OCI-LY7 (cell line): Measurements from ENCODE around the gene ZNF561. TPM values are rescaled to one million over a fixed set of nuclear protein-coding genes. Genes with fewer than 3 reads are reported as not detected.

Experiments
- BruUV-seq: library from RNA; stranded (reverse); fragments of 400-500 nt; replicated peaks from 2 replicates; lab custom pipeline; 2021; lab: Mats Ljungman, UMichigan
- CTCF ChIA-PET: fragments of 300-600 bp; sonication (Branson Sonifier 250); formaldehyde crosslinking; loops from one replicate; lab custom pipeline; 2022; ENCODE audit warnings: antibody characterized with exemption; ENCODE audit not compliant: unreplicated experiment; lab: Charles Lee
- POLR2A ChIA-PET: fragments of 300-600 bp; sonication (Branson Sonifier 250); formaldehyde crosslinking; loops from one replicate; lab custom pipeline; 2022; ENCODE audit warnings: antibody characterized with exemption; lab: Charles Lee
- DNase-seq: peaks from one replicate; pipeline ENCODE4 v3.0.0-alpha.2; 2015; ENCODE audit warnings: low spot score
- H2AFZ ChIP-seq: fragments of 200-600 bp; sonication (generic), shearing (Covaris generic); 2 replicates; pipeline ENCODE4 v1.6.1; 2014; ENCODE audit warnings: mild to moderate bottlenecking, antibody characterized with exemption, low read length, moderate library complexity
- H3K27ac ChIP-seq: fragments of 200-600 bp; sonication (generic); 2 replicates; pipeline ENCODE4 v1.5.1; 2014; ENCODE audit warnings: mixed run types, low read depth, mild to moderate bottlenecking, moderate library complexity, low read length, inconsistent platforms; ENCODE audit not compliant: poor library complexity, severe bottlenecking
- H3K36me3 ChIP-seq: fragments of 200-600 bp; sonication (generic); 2 replicates; pipeline ENCODE4 v1.6.1; 2014; ENCODE audit warnings: mild to moderate bottlenecking, antibody characterized with exemption, low read length, moderate library complexity, mixed read lengths; ENCODE audit not compliant: insufficient read depth
- H3K4me1 ChIP-seq: fragments of 200-600 bp; sonication (generic); 2 replicates; pipeline ENCODE4 v1.5.1; 2014; ENCODE audit warnings: mild to moderate bottlenecking, low read length; ENCODE audit not compliant: insufficient read depth, poor library complexity, severe bottlenecking
- H3K4me2 ChIP-seq: fragments of 200-600 bp; sonication (generic); 2 replicates; pipeline ENCODE4 v1.6.1; 2014; ENCODE audit warnings: mild to moderate bottlenecking, low read length
- H3K4me3 ChIP-seq: fragments of 200-600 bp; sonication (generic); 2 replicates; pipeline ENCODE4 v1.5.1; 2014; ENCODE audit warnings: mild to moderate bottlenecking, low read depth, low read length; ENCODE audit not compliant: poor library complexity, severe bottlenecking
- H3K79me2 ChIP-seq: fragments of 200-600 bp; sonication (generic); 2 replicates; pipeline ENCODE4 v1.6.1; 2016; ENCODE audit warnings: low read depth, mild to moderate bottlenecking, low read length, moderate library complexity, mixed read lengths; ENCODE audit not compliant: insufficient read depth
- H3K9me2 ChIP-seq: fragments of 200-600 bp; sonication (generic); 2 replicates; pipeline ENCODE4 v1.6.1; 2016; ENCODE audit warnings: mild to moderate bottlenecking, low read length, mixed read lengths; ENCODE audit not compliant: insufficient read depth
- H3K9me3 ChIP-seq: fragments of 200-600 bp; sonication (generic); 2 replicates; pipeline ENCODE4 v1.6.1; 2014; ENCODE audit warnings: mild to moderate bottlenecking, mixed run types, low read length, mixed read lengths
- H4K20me1 ChIP-seq: fragments of 200-600 bp; sonication (generic); 2 replicates; pipeline ENCODE4 v1.6.1; 2014; ENCODE audit warnings: mild to moderate bottlenecking, antibody characterized with exemption, low read length, moderate library complexity, mixed read lengths; ENCODE audit not compliant: insufficient read depth
- EZH2phosphoT487 ChIP-seq: fragments of 200-600 bp; sonication (generic); IDR thresholded peaks from 2 replicates; pipeline ENCODE4 v1.6.1; 2018; ENCODE audit warnings: low read depth, borderline replicate concordance, mild to moderate bottlenecking, mixed run types, antibody characterized with exemption, low read length, moderate library complexity, mixed read lengths
- intact Hi-C: fragments of 100-400 bp; cut with micrococcal nuclease; formaldehyde crosslinking; loops from one replicate; pipeline ENCODE4 v1.10.0; 2022; ENCODE audit not compliant: unreplicated experiment
- total RNA-seq, 2 experiments: library from RNA; depleted of rRNA in 1 of 2; stranded (reverse); fragments of >200 nt in 1 of 2; shearing (Covaris generic) in 1 of 2; gene quantifications; 2 replicates each; pipeline ENCODE4 v1.2.3, GENCODE V29; 2014 to 2022
- TF ChIP-seq, protein P1 (sequence below): fragments of 200-600 bp; sonication (generic); conservative IDR thresholded peaks from 2 replicates; pipeline ENCODE4 v1.5.1; 2014; ENCODE audit warnings: mild to moderate bottlenecking, antibody characterized with exemption, low read length, moderate library complexity, mixed read lengths

Gene ZNF561
- total RNA-seq, 2 experiments from 2014 or later: 17.3 to 22.2 TPM

DNA sequence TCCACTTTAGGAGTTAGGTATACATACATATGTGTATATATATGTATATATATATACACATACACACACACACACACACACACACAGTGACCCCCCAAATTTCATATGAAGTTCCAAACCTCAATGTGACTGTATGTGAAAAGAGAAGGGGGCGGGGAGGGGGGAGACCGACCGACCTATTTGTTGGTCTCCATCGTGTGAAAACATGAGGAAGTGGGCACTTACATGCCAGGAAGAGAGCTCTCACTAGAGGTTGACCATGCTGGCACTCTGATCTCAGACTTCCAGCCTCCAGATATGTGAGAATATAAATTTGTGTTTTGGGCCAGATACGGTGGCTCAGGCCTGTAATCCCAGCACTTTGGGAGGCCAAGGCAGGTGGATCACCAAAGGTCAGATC, 29.3 kb upstream of the ZNF561 start:
- Histone ChIP-seq H3K4me1 (no peaks in the 10 kb centered on the region), H3K79me2 (no peaks in the 10 kb centered on the region), H2AFZ (no peak overlapping the region), H4K20me1 (no peaks in the 10 kb centered on the region), H3K27ac (no peak overlapping the region), H3K36me3 (peaks cover 73% of the 10 kb centered on the region), H3K9me3 (peaks cover 7% of the 10 kb centered on the region; the same call in 1 of the 2 replicates), H3K4me3 (no peak overlapping the region), H3K9me2 (no peaks in the 10 kb centered on the region), H3K4me2 (no peak overlapping the region)
- CTCF ChIA-PET: no interaction called here
- intact Hi-C loops: no loop called here
- POLR2A ChIA-PET: interaction anchor here (0.6 kb wide), 1 partner anchor 10 kb away, joined by 3 read pairs; no protein-coding TSS in a partner anchor
- no peak for DNase-seq
- BruUV-seq: no TSS peak
- no peak for TF ChIP-seq EZH2phosphoT487
- TF ChIP-seq, protein P1, sequence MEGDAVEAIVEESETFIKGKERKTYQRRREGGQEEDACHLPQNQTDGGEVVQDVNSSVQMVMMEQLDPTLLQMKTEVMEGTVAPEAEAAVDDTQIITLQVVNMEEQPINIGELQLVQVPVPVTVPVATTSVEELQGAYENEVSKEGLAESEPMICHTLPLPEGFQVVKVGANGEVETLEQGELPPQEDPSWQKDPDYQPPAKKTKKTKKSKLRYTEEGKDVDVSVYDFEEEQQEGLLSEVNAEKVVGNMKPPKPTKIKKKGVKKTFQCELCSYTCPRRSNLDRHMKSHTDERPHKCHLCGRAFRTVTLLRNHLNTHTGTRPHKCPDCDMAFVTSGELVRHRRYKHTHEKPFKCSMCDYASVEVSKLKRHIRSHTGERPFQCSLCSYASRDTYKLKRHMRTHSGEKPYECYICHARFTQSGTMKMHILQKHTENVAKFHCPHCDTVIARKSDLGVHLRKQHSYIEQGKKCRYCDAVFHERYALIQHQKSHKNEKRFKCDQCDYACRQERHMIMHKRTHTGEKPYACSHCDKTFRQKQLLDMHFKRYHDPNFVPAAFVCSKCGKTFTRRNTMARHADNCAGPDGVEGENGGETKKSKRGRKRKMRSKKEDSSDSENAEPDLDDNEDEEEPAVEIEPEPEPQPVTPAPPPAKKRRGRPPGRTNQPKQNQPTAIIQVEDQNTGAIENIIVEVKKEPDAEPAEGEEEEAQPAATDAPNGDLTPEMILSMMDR: no peak

DNA sequence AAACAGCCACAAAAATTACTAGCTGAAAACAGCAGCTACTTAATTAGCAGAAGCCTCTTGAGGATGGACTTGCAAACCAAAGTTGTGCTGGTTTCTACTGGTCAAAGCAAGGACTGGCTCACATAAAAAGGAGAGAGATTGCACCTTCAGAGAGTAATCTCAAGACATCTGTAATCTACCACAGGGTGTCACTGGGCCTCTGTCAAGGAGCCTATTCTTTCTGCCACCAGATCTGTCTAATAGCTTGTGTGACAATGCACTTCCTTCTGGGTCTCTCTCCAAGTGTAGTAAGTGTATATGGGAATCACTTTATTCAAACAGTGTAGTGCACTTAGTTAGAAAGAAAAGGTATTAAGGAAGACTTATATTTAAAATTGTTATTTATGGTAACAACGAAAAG, 24.4 kb upstream of the ZNF561 start:
- peak; percentile 8 for DNase-seq
- POLR2A ChIA-PET: no interaction called here
- intact Hi-C loops: no loop called here

DNA sequence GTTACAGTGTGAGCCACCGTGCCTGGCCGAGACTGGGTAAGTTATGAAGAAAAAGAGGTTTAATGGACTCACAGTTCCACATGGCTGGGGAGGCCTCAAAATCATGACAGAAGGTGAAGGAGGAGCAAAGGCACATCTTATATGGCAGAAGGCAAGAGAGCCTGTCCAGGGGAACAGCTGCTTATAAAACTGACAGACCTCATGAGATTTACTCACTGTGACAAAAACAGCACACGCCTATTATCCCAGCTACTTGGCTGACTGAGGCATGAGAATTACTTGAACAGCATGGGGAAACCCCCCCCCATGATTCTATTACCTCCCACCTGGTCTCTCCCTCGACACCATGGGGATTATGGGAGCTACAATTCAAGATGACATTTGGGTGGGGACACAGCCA, 23.4 kb upstream of the ZNF561 start:
- intact Hi-C loops: no loop called here

More for the DNA sequence above, 24.4 kb upstream of the ZNF561 start:
- no peak overlapping the region for H3K4me3 ChIP-seq
- H3K4me1 ChIP-seq: no peaks in the 10 kb centered on the region
- no peak overlapping the region for H2AFZ ChIP-seq
- CTCF ChIA-PET: no interaction called here
- BruUV-seq: no TSS peak
- H3K9me3 ChIP-seq: peaks cover 12% of the 10 kb centered on the region; the same call in 1 of the 2 replicates
- H3K4me2 ChIP-seq: no peak overlapping the region
- H3K27ac ChIP-seq: no peak overlapping the region
- no peaks in the 10 kb centered on the region for H4K20me1 ChIP-seq
- TF ChIP-seq, protein P1: no peak
- TF ChIP-seq EZH2phosphoT487: no peak
- H3K36me3 ChIP-seq: peaks cover 49% of the 10 kb centered on the region
- H3K9me2 ChIP-seq: no peaks in the 10 kb centered on the region
- no peaks in the 10 kb centered on the region for H3K79me2 ChIP-seq

More for the DNA sequence above, 23.4 kb upstream of the ZNF561 start:
- H2AFZ ChIP-seq: no peak overlapping the region
- TF ChIP-seq, protein P1: no peak
- TF ChIP-seq EZH2phosphoT487: no peak
- no peak overlapping the region for H3K4me3 ChIP-seq
- POLR2A ChIA-PET: no interaction called here
- H3K79me2 ChIP-seq: no peaks in the 10 kb centered on the region
- no peaks in the 10 kb centered on the region for H3K4me1 ChIP-seq
- no peak overlapping the region for H3K4me2 ChIP-seq
- DNase-seq: no peak
- BruUV-seq: no TSS peak
- no peak overlapping the region for H3K27ac ChIP-seq
- no peaks in the 10 kb centered on the region for H4K20me1 ChIP-seq
- H3K36me3 ChIP-seq: peaks cover 41% of the 10 kb centered on the region
- CTCF ChIA-PET: no interaction called here
- peaks cover 12% of the 10 kb centered on the region; the same call in 1 of the 2 replicates for H3K9me3 ChIP-seq
- H3K9me2 ChIP-seq: no peaks in the 10 kb centered on the region
